Osteoblast (primary cell): ENCODE results near the gene TMPRSS15. TPM values are rescaled to one million over a fixed set of nuclear protein-coding genes. Genes with fewer than 3 reads are reported as not detected.

ENCODE experiments used
- DNase-seq: peaks from one replicate; pipeline ENCODE4 v3.0.0; 2011; ENCODE audit warnings: low spot score, mixed read lengths; ENCODE audit not compliant: insufficient read length; ENCODE audit errors: missing footprints
- H2AFZ ChIP-seq: 2 replicates; pipeline ENCODE4 v1.6.0; 2011; ENCODE audit warnings: mild to moderate bottlenecking, low read length
- H3K27ac ChIP-seq: 2 replicates; pipeline ENCODE4 v1.5.1; 2011; ENCODE audit warnings: mild to moderate bottlenecking, low read depth, low read length, moderate library complexity
- H3K27me3 ChIP-seq: 2 replicates; pipeline ENCODE4 v1.6.0; 2012; ENCODE audit warnings: mild to moderate bottlenecking, control low read depth, inconsistent platforms, low read length, moderate library complexity; ENCODE audit not compliant: insufficient read depth
- H3K36me3 ChIP-seq: 2 replicates; pipeline ENCODE4 v1.5.1; 2011; ENCODE audit warnings: mild to moderate bottlenecking, low read length, control low read depth, moderate library complexity; ENCODE audit not compliant: insufficient read depth
- H3K4me1 ChIP-seq: 2 replicates; pipeline ENCODE4 v1.5.1; 2011; ENCODE audit warnings: mild to moderate bottlenecking, low read length, control low read depth, moderate library complexity; ENCODE audit not compliant: insufficient read depth
- H3K4me2 ChIP-seq: 2 replicates; pipeline ENCODE4 v1.6.0; 2011; ENCODE audit warnings: mild to moderate bottlenecking, low read length; ENCODE audit not compliant: insufficient read depth
- H3K4me3 ChIP-seq: fragments of 200-600 bp; sonication (generic); 3 replicates; pipeline ENCODE4 v1.5.1; 2012; ENCODE audit warnings: mild to moderate bottlenecking, low read length, inconsistent platforms; ENCODE audit not compliant: insufficient read depth
- H3K79me2 ChIP-seq: 2 replicates; pipeline ENCODE4 v1.6.0; 2012; ENCODE audit warnings: mild to moderate bottlenecking, low read length, control low read depth, inconsistent platforms; ENCODE audit not compliant: insufficient read depth
- H3K9me3 ChIP-seq: 2 replicates; pipeline ENCODE4 v1.5.1; 2011; ENCODE audit warnings: low read depth, low read length, control low read depth
- H4K20me1 ChIP-seq: 2 replicates; pipeline ENCODE4 v1.6.0; 2012; ENCODE audit warnings: mild to moderate bottlenecking, low read length, control low read depth; ENCODE audit not compliant: insufficient read depth
- CTCF ChIP-seq: IDR thresholded peaks from 2 replicates; pipeline ENCODE4 v1.5.1; 2011; ENCODE audit warnings: mild to moderate bottlenecking, low read depth, low read length, moderate library complexity; ENCODE audit errors: extremely low read depth
- total RNA-seq: library from RNA; depleted of rRNA; stranded (reverse); fragments of >200 nt; gene quantifications from 2 replicates; pipeline ENCODE4 v1.2.3, GENCODE V29; 2012

The TMPRSS15 gene
- total RNA-seq, 1 donor: not detected

- Histone ChIP-seq H3K4me2 (no peak overlapping the region), H4K20me1 (no peaks in the 10 kb centered on the region), H2AFZ (no peak overlapping the region), H3K4me1 (no peaks in the 10 kb centered on the region), H3K4me3 (no peak overlapping the region), H3K36me3 (no peaks in the 10 kb centered on the region), H3K27me3 (no peaks in the 10 kb centered on the region), H3K9me3 (peaks cover 5% of the 10 kb centered on the region), H3K27ac (no peak overlapping the region), H3K79me2 (no peaks in the 10 kb centered on the region)
- no peak for DNase-seq
- no peak for TF ChIP-seq CTCF
These were observed 48.6 kb downstream of the TMPRSS15 start for GRCh38 chr21:18354947-18355346.

- H3K4me3 ChIP-seq: no peak overlapping the region
- H3K4me1 ChIP-seq: no peaks in the 10 kb centered on the region
- H2AFZ ChIP-seq: no peak overlapping the region
- no peaks in the 10 kb centered on the region for H3K79me2 ChIP-seq
- H4K20me1 ChIP-seq: no peaks in the 10 kb centered on the region
- no peak overlapping the region for H3K27ac ChIP-seq
- peaks cover 2% of the 10 kb centered on the region for H3K9me3 ChIP-seq
- no peak overlapping the region for H3K4me2 ChIP-seq
- H3K36me3 ChIP-seq: no peaks in the 10 kb centered on the region
- no peak for TF ChIP-seq CTCF
- DNase-seq: no peak
- no peaks in the 10 kb centered on the region for H3K27me3 ChIP-seq
These were observed 53.4 kb downstream of the TMPRSS15 start for GRCh38 chr21:18350216-18350615.

GRCh38 chr21:18349468-18349867 is 54.1 kb downstream of the TMPRSS15 start:
- peaks cover 2% of the 10 kb centered on the region for H3K9me3 ChIP-seq
- H4K20me1 ChIP-seq: no peaks in the 10 kb centered on the region
- no peak overlapping the region for H3K27ac ChIP-seq
- no peak overlapping the region for H3K4me3 ChIP-seq
- H3K79me2 ChIP-seq: no peaks in the 10 kb centered on the region
- H3K36me3 ChIP-seq: no peaks in the 10 kb centered on the region
- H3K4me1 ChIP-seq: no peaks in the 10 kb centered on the region
- TF ChIP-seq CTCF: no peak
- H3K4me2 ChIP-seq: no peak overlapping the region
- H2AFZ ChIP-seq: no peak overlapping the region
- DNase-seq: no peak
- no peaks in the 10 kb centered on the region for H3K27me3 ChIP-seq

DNA sequence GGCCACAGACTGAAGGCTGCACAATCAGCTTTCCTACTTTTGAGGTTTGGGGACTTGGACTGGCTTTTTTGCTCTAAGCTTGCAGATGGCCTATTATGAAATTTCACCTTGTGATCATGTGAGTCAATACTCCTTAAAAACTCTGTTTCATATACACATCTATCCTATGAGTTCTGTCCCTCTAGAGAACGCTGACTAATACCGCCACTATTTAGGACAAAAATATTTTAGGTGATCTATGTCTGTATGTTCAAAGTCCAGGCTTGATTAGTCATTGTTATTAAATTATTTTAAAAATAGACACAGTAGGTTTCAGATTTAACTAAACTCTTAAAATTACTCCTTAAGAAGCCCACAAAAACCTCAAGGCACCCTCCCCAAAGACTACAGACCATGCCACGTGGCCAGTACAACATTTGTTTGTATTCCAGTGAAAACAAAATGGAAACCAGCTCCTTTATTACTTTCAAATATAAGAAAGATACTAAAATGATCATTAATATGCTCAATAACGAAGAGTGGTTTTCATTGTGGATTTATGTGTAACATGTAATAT is 63.1 kb downstream of the TMPRSS15 start:
- Histone ChIP-seq H3K9me3 (no peaks in the 10 kb centered on the region), H3K4me2 (no peak overlapping the region), H3K27ac (no peak overlapping the region), H3K79me2 (no peaks in the 10 kb centered on the region), H3K4me1 (no peaks in the 10 kb centered on the region), H3K36me3 (no peaks in the 10 kb centered on the region), H2AFZ (no peak overlapping the region), H4K20me1 (no peaks in the 10 kb centered on the region), H3K4me3 (no peak overlapping the region), H3K27me3 (no peaks in the 10 kb centered on the region)
- no peak for DNase-seq
- TF ChIP-seq CTCF: no peak
